ENCODE results near the gene GNAO1. TPM values are rescaled to one million over a fixed set of nuclear protein-coding genes. Genes with fewer than 3 reads are reported as not detected.

GNAO1 gene
- total and polyA plus RNA-seq, 9 of the 15 experiments (the other 6 are each of a cell fraction or from before 2014, with no cell fraction given): 0.07 to 0.42 (median 0.08) TPM; not detected in 5

- TF ChIP-seq MGA (IDR thresholded peaks at IDR 0.05) (no peak), NR2C2 (CRISPR knock-in tag; IDR thresholded peaks at IDR 0.05) (no peak), NR2C2 (tag; IDR thresholded peaks at IDR 0.05) (no peak), ZNF140 (CRISPR knock-in tag; IDR thresholded peaks at IDR 0.05) (no peak), ATF3 (IDR thresholded peaks at IDR 0.05) (0 out of 2 replicates have a peak, but pooled peaks have one; percentile 24), ATF3 (CRISPR knock-in tag; conservative IDR thresholded peaks at IDR 0.05) (no peak), RCOR1 (IDR thresholded peaks at IDR 0.05; ENCODE audit: borderline replicate concordance in 1 of 2, low read depth in 2 of 2, low read length in 2 of 2) (0 out of 4 replicates have a peak, but pooled peaks of 1 of the 2 experiments have one; percentile 20), PRPF4 (IDR thresholded peaks at IDR 0.05; ENCODE audit: insufficient read depth, low read depth, low read length, poor library complexity, severe bottlenecking) (no peak), RAD51 (IDR thresholded peaks at IDR 0.05; ENCODE audit: borderline replicate concordance, low read depth) (peak; percentile 88), NFE2 (IDR thresholded peaks at IDR 0.05; ENCODE audit: low read depth) (peak; percentile 64), ZNF277 (CRISPR knock-in tag; IDR thresholded peaks at IDR 0.05; ENCODE audit: borderline replicate concordance) (no peak), SPI1 (IDR thresholded peaks at IDR 0.05; ENCODE audit: borderline replicate concordance, low read depth, low read length) (no peak), ZNF511 (CRISPR knock-in tag; IDR thresholded peaks at IDR 0.05) (no peak)
These were observed 11.8 kb downstream of the GNAO1 start (continued) for GRCh38 chr16:56203052-56203451.
